Mucosa of descending colon (tissue), 3 donors: ENCODE results near the gene ICAM1. TPM values are rescaled to one million over a fixed set of nuclear protein-coding genes. Genes with fewer than 3 reads are reported as not detected.

Source experiments
- ATAC-seq: fragments of 200-7000 bp; cut with Tn5 transposase; one replicate; pipeline ENCODE4 v1.9.1; 2020; ENCODE audit warnings: mild to moderate bottlenecking, moderate library complexity
- DNase-seq, 3 donors: peaks; one replicate each; pipeline ENCODE4 v3.0.0-alpha.2; 2020
- H3K36me3 ChIP-seq: fragments of 200-600 bp; one replicate; pipeline ENCODE4 v1.8.0; 2021; ENCODE audit warnings: low read depth, mild to moderate bottlenecking
- H3K4me1 ChIP-seq: fragments of 200-600 bp; one replicate; pipeline ENCODE4 v1.8.0; 2021; ENCODE audit warnings: low read depth, mild to moderate bottlenecking
- H3K4me3 ChIP-seq: fragments of 200-600 bp; one replicate; pipeline ENCODE4 v1.8.0; 2021; ENCODE audit warnings: mild to moderate bottlenecking
- H3K9me3 ChIP-seq: fragments of 200-600 bp; one replicate; pipeline ENCODE4 v1.8.0; 2021; ENCODE audit warnings: mild to moderate bottlenecking
- intact Hi-C, 2 donors: fragments of 100-400 bp; cut with DNase I in 1 of 2; cut with micrococcal nuclease in 1 of 2; formaldehyde crosslinking; loops; one replicate each; pipeline versions ENCODE4 v1.11.0 to v1.11.1; 2022; cut with DNase I, micrococcal nuclease
- total RNA-seq, 3 donors: library from RNA; stranded (reverse); fragmentation: NEBNext Ultra II Directional in 2 of 3; extraction: Animal tissue kit (Norgen Biotek cat#: 25700) in 2 of 3; gene quantifications; one replicate each; pipeline versions ENCODE4 v1.2.1 to v1.2.4, GENCODE V29; 2021 to 2023
- TF ChIP-seq, protein P1 (sequence below): fragments of 200-600 bp; IDR thresholded peaks from one replicate; pipeline ENCODE4 v1.8.0; 2022; ENCODE audit warnings: antibody characterized with exemption, mild to moderate bottlenecking
- donor health status: DM: no; HTN: no; CAD: no; lungs with moderate emphysema.
- donor health status: DM: no; HTN: no; CAD: no.
- donor health status: DM: no; HTN: yes; CAD: no.

The ICAM1 gene
- total RNA-seq, 3 donors from 2014 or later: 10.7 to 13.9 (median 13.4) TPM

DNA sequence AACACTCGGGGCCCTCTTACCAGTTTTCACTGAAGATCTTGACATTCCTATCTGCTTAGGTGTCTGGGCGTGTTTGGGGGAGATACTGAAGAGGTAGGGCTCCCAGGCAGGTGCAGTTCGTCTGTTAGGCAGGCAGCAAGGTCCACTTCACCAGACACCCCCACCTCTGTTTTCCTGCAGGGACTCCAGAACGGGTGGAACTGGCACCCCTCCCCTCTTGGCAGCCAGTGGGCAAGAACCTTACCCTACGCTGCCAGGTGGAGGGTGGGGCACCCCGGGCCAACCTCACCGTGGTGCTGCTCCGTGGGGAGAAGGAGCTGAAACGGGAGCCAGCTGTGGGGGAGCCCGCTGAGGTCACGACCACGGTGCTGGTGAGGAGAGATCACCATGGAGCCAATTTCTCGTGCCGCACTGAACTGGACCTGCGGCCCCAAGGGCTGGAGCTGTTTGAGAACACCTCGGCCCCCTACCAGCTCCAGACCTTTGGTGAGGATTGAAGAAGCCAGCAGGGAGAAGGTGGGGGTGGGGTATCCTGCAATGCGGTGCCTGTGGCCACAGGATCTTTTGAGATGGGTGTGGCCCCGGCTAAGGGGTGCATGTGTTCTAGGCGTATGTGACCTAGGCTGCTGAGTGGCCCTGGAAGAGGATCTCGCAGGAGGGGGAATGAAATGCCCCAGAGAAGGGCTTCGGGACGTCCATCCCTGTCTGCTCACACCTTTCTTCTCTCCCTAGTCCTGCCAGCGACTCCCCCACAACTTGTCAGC, 12.6 kb downstream of the ICAM1 start:
- no peak for DNase-seq
- no peaks in the 10 kb centered on the region for H3K36me3 ChIP-seq
- TF ChIP-seq, protein P1, sequence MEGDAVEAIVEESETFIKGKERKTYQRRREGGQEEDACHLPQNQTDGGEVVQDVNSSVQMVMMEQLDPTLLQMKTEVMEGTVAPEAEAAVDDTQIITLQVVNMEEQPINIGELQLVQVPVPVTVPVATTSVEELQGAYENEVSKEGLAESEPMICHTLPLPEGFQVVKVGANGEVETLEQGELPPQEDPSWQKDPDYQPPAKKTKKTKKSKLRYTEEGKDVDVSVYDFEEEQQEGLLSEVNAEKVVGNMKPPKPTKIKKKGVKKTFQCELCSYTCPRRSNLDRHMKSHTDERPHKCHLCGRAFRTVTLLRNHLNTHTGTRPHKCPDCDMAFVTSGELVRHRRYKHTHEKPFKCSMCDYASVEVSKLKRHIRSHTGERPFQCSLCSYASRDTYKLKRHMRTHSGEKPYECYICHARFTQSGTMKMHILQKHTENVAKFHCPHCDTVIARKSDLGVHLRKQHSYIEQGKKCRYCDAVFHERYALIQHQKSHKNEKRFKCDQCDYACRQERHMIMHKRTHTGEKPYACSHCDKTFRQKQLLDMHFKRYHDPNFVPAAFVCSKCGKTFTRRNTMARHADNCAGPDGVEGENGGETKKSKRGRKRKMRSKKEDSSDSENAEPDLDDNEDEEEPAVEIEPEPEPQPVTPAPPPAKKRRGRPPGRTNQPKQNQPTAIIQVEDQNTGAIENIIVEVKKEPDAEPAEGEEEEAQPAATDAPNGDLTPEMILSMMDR: no peak
- H3K4me3 ChIP-seq: no peak overlapping the region
- no peaks in the 10 kb centered on the region for H3K9me3 ChIP-seq
- H3K4me1 ChIP-seq: peaks cover 9% of the 10 kb centered on the region
- no peak for ATAC-seq
- intact Hi-C loops: no loop called here

DNA sequence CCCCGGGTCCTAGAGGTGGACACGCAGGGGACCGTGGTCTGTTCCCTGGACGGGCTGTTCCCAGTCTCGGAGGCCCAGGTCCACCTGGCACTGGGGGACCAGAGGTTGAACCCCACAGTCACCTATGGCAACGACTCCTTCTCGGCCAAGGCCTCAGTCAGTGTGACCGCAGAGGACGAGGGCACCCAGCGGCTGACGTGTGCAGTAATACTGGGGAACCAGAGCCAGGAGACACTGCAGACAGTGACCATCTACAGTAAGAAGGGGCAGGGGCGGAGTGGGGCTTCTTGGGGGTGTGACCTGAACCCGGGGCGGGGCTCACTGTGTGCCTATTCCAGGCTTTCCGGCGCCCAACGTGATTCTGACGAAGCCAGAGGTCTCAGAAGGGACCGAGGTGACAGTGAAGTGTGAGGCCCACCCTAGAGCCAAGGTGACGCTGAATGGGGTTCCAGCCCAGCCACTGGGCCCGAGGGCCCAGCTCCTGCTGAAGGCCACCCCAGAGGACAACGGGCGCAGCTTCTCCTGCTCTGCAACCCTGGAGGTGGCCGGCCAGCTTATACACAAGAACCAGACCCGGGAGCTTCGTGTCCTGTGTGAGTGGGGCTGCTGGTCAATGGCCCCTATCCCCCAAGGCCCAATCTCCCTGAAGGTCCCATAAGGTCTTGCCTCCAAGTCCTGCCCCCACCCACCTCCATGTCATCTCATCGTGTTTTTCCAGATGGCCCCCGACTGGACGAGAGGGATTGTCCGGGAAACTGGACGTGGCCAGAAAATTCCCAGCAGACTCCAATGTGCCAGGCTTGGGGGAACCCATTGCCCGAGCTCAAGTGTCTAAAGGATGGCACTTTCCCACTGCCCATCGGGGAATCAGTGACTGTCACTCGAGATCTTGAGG, 13.4 kb downstream of the ICAM1 start:
- Histone ChIP-seq H3K4me3 (no peak overlapping the region), H3K9me3 (no peaks in the 10 kb centered on the region), H3K4me1 (peaks cover 17% of the 10 kb centered on the region), H3K36me3 (no peaks in the 10 kb centered on the region)
- ATAC-seq: no peak
- DNase-seq: no peak
- TF ChIP-seq, protein P1: no peak
- intact Hi-C loops: no loop called here

DNA sequence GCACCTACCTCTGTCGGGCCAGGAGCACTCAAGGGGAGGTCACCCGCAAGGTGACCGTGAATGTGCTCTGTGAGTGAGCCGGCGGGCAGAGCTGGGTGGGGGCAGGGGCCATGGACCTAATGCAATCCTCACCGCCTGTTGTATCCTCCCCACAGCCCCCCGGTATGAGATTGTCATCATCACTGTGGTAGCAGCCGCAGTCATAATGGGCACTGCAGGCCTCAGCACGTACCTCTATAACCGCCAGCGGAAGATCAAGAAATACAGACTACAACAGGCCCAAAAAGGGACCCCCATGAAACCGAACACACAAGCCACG, 14.0 kb downstream of the ICAM1 start:
- intact Hi-C loops: no loop called here
- H3K9me3 ChIP-seq: no peaks in the 10 kb centered on the region
- TF ChIP-seq, protein P1: no peak
- no peak for DNase-seq
- no peaks in the 10 kb centered on the region for H3K36me3 ChIP-seq
- peaks cover 23% of the 10 kb centered on the region for H3K4me1 ChIP-seq
- ATAC-seq: no peak
- H3K4me3 ChIP-seq: no peak overlapping the region

DNA sequence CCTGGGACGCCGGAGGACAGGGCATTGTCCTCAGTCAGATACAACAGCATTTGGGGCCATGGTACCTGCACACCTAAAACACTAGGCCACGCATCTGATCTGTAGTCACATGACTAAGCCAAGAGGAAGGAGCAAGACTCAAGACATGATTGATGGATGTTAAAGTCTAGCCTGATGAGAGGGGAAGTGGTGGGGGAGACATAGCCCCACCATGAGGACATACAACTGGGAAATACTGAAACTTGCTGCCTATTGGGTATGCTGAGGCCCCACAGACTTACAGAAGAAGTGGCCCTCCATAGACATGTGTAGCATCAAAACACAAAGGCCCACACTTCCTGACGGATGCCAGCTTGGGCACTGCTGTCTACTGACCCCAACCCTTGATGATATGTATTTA, 14.5 kb downstream of the ICAM1 start:
- no peaks in the 10 kb centered on the region for H3K36me3 ChIP-seq
- H3K4me3 ChIP-seq: no peak overlapping the region
- intact Hi-C loops: no loop called here
- DNase-seq (no peak), ATAC-seq (no peak)
- no peaks in the 10 kb centered on the region for H3K9me3 ChIP-seq
- H3K4me1 ChIP-seq: peaks cover 27% of the 10 kb centered on the region
- TF ChIP-seq, protein P1: no peak

DNA sequence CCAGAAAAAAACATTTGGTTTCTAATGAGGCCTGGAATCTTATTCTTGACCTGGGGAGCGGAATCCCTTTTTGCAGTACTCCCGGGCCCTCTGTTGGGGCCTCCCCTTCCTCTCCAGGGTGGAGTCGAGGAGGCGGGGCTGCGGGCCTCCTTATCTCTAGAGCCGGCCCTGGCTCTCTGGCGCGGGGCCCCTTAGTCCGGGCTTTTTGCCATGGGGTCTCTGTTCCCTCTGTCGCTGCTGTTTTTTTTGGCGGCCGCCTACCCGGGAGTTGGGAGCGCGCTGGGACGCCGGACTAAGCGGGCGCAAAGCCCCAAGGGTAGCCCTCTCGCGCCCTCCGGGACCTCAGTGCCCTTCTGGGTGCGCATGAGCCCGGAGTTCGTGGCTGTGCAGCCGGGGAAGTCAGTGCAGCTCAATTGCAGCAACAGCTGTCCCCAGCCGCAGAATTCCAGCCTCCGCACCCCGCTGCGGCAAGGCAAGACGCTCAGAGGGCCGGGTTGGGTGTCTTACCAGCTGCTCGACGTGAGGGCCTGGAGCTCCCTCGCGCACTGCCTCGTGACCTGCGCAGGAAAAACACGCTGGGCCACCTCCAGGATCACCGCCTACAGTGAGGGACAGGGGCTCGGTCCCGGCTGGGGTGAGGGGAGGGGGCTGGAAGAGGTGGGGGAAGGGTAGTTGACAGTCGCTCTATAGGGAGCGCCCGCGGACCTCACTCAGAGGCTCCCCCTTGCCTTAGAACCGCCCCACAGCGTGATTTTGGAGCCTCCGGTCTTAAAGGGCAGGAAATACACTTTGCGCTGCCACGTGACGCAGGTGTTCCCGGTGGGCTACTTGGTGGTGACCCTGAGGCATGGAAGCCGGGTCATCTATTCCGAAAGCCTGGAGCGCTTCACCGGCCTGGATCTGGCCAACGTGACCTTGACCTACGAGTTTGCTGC, 16.1 kb downstream of the ICAM1 start, which contains the start of gene ICAM4:
Gene ICAM4, plus strand, starts transcription at position 153 of the 935 bp plus-strand sequence. Its CDS starts 58 bp downstream, at position 211.
- H3K9me3 ChIP-seq: no peaks in the 10 kb centered on the region
- TF ChIP-seq, protein P1: no peak
- intact Hi-C loops: no loop called here
- ATAC-seq (peak; percentile 27), DNase-seq (peak; percentile 58 to 73 (median 62))
- H3K4me1 ChIP-seq: peaks cover 42% of the 10 kb centered on the region
- no peaks in the 10 kb centered on the region for H3K36me3 ChIP-seq
- no peak within 1 kb of the TSS for H3K4me3 ChIP-seq
